NK-92 (cell line): ENCODE results near the gene PDGFRB.

ENCODE experiments used
- DNase-seq: peaks from one replicate; lab custom pipeline; 2025; ENCODE audit not compliant: unreplicated experiment; lab: John Stamatoyannopoulos, UW

The PDGFRB gene

GRCh38 chr5:150147670-150148069 lies 8.0 kb downstream of the PDGFRB start:
- DNase-seq, result no peak

DNA sequence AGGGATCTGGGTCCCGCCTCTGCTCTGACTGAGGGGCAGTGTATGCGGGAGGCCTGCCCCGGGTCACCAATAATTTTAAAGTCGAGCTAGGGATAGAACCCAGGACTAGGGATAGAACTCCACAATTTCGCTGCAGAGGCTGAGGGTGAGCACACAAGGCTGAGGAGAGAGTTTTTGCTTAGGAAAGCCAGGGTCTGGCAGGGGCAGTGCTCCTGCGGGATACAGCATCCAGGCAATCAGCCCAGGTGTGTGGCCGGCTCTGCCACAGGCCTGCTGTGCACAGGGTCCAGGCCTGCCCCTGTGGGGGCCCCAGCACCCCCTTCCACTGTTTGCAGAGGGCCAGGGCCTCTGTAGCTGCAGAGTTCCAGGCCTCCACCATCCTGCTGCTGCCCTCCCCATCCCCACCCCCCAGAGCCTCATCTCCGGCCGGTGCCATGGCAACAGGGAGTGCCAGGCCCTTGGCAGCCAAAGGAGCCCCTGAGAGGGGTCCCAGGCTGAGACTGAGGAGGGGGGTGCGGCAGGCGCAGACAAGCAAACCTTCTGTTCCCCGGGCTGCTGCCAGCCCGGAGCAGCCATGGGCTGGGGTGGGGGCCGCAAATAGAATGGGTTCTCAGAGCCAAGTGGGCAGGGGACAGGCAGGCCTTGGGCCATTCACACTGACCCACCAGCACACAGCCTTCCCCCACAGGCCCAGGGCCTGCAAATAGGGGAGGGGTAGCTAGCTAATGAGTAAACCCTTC lies 8.6 kb downstream of the PDGFRB start:
- DNase-seq, result no peak

GRCh38 chr5:150146235-150146634 lies 9.4 kb downstream of the PDGFRB start:
- DNase-seq, result no peak

GRCh38 chr5:150144879-150145278 lies 10.8 kb downstream of the PDGFRB start:
- DNase-seq, result no peak

GRCh38 chr5:150144246-150144801 lies 11.3 kb downstream of the PDGFRB start:
- no peak for DNase-seq

- no peak for DNase-seq
Observed at GRCh38 chr5:150143350-150144245, 12.0 kb downstream of the PDGFRB start.

GRCh38 chr5:150142959-150143349 lies 12.7 kb downstream of the PDGFRB start:
- no peak for DNase-seq

DNA sequence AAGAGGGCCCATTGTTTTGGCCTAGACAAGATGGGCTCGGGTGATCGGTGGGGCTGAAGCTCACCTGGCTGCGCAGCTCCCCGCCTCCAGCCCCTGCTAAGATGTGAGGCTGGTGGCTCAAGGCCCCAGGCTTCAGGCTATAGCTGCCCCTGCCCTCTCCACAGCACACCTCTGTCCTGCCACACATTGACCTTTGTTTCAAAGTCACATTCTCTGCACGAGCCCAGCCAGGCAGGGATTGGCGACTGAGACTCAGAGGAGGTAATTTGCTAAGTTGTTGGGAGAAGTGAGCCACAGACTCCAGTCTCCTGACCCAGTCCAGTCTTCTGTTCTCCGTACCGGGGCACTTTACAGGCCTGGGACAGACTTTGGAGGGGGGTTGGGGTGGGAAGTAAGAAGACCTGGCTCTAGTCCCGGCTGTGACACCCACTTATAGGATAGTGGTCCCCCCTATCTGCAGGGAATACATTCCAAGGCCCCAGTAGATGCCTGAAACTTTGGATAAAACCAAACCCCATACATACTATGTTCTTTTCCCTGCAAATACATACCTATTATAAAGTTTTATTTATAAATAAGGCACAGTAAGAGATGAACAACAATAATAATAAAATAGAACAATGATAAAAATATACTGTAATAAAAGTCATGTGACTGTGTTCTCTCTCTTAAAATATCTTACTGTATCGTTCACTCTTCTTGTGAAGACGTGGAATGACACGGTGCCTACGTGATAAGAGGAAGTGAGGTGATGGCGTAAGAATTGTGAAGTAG lies 13.3 kb downstream of the PDGFRB start:
- no peak for DNase-seq

- DNase-seq, result no peak
Observed at GRCh38 chr5:150141544-150142184, 14.0 kb downstream of the PDGFRB start.

DNA sequence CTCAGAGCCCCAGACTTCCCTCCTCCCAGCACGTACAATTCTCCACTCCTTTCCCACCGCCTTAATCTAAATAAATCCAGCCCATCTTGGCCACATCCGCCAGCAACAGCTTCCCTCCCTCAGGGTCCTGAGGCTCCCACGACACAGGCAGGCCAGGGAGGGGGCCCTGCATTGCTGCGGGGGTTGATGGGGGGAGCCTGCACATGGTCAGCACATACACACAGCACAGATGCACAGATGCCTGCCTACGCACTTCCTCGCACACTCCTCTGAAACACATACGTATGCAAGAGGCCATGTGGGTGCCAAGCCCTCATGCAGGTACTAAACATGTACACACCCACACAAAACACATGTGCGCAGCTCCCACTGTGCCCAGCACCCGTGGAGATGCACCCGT lies 14.8 kb downstream of the PDGFRB start:
- no peak for DNase-seq

- no peak for DNase-seq
Observed at GRCh38 chr5:150139334-150139733, 16.3 kb downstream of the PDGFRB start.

DNA sequence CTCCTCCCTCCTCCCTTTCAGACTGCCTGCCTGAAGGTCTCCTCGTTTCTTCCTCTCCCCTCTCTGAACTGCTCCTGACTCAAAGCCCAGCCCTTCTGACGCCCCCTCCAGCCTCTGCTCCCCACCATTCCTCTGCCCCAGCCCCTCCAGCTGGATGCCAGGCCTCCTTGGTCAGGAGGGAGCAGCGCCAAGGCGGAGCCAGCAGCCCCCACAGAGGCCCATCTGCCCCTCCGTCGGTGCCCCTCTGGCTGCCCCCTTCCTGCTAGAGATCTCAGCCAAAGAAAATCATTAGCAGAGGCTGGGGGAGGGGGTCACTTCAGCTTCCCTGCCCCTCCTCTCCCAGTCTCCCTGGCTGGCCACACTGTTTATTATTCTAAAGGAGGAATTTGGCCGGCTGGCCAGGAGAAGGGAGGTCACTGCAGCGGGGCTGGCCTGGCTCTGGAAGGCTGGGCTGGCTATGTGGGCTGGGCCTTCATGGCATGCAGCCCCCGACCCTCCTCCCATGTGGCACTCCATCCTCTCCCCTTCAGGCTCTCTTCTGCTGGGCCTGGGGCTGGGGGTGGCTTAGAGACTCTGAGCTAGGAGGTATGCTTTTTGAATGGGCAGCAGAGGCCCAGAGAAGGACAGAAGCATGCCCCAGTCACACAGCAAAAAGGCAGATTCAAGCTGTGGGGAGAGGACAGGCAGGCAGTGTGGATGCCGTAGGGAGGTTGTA lies 16.9 kb downstream of the PDGFRB start:
- no peak for DNase-seq

- DNase-seq, result no peak
Observed at GRCh38 chr5:150137997-150138396, 17.6 kb downstream of the PDGFRB start.

- DNase-seq, result no peak
Observed at GRCh38 chr5:150137168-150137957, 18.3 kb downstream of the PDGFRB start.

- DNase-seq, result no peak
Observed at GRCh38 chr5:150136305-150137167, 19.1 kb downstream of the PDGFRB start.

DNA sequence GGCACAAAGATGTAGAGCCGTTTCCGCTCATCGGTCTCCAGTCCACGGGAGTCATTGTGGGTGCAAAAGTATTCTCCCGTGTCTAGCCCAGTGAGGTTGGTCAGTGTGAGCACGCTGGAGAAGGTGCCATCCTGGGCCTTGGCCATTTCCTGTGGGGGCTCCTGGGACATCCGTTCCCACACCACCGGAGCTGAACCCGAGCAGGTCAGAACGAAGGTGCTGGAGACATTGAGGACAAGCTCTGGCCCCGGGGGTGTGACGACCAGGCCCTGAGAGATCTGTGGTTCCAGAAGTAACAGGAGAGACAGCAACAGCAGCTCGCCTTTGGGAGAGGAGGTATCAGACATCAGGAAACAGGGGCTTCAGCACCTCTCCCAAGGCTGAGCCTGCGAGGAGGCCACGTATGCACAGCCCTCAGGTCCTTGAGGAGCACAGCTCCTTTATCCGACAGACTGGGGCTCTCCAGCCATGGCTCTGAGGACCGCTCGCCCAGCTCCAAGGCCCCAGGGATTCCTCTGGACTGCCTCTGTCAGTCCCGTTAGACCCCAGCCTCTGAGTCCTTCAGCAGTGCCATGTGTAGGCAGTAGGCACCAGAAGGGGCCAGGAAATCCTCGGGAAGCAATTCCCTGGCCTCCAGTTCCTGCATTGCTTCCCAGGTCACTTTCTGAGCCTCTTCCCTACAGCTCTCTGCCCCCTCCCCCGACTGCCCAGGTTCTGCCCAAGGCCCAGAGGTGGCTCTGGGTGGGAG lies 19.9 kb downstream of the PDGFRB start:
- no peak for DNase-seq

GRCh38 chr5:150134198-150134588 lies 21.5 kb downstream of the PDGFRB start:
- no peak for DNase-seq
